HG03095 (cell line): Measurements from ENCODE around the gene IRAG1.

Source experiments
- ATAC-seq: cut with Tn5 transposase; IDR thresholded peaks from one replicate; pipeline ENCODE4 v1.9.1; 2021; ENCODE audit warnings: moderate library complexity; ENCODE audit not compliant: unreplicated experiment

Gene IRAG1

DNA sequence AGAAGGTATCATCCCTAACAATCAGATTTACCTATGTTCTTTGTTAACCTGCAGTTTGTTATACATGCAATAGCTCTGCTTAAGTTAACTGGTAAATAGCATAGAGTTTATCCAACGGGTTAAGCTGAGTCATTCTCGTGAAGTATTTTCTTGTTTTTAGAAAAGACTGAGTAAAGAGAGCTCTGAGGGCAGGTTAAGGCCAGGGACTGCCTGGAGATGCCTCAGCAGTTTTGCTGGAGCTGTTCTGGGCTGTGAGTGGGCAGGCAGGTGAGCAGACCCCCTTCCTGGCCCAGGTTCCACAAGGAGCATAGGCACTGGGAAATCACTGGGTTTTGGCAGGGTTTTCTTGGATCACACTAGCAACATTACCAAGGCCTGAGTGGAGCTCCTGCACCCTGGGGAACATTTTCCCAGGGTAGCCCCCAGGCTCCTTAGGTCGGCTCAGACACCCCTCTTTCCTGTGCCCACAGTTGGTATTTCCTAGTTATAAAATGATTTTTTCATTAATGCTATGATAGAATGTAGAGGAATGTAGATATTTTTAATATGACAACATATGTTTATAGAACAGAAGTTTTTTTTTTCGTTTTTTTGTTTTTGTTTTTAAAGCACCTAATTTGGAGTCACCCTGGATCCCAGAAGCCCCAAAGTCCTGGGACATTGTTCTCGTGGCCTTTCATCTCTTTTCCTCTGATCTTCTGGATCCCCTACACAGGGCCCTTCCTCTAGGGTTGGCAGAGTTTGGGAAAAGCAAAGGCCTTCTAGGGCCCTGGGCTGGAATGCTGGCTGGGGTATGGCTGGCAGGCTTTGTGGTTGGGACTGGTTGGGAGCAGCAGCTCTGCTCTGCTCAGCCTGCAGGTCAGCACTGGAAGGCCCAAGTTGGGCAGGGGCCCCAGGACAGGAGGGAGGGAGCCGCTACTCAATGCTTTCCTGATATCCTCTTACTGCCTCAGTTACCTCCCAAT, 26.7 kb downstream of the IRAG1 start:
- no peak for ATAC-seq

DNA sequence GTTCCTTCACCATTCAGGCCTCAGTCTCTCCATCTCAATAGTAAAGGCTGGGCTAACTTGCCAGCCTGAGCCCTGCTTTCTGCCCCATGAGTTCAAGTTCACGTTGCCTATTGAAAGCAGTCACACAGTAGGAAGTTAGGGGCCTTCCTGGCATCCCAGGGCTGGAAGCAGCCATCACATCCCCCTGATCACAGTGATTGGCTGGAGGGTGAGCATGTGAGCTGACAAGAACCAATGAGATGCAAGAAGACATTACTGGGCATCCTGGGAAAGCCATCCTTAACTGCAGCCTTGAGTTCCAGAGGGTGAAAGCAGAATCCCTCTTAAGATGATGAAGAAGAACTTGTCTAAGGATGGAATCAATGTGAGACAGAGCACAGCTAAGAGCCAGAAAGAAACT, 29.1 kb downstream of the IRAG1 start:
- no peak for ATAC-seq

DNA sequence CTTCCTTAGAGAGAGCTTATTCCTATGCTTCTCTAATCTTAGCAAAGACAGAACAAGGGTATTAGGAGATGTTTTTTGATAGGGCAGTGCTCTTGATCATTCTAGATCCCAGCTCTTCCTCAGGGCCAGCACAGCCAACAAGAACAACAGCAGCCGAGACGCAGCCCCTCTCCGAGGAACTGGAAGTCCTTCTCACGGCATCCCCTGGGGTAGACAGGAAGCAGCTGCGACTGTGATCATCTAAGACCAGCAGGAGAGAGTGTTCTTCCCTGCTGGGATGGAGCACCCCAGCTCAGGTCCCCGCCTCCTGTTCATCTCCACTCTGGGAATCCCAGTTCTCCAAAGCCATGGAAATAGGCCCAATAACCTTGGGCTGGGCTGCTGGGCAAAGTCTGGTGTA, 29.6 kb downstream of the IRAG1 start:
- ATAC-seq = no peak

DNA sequence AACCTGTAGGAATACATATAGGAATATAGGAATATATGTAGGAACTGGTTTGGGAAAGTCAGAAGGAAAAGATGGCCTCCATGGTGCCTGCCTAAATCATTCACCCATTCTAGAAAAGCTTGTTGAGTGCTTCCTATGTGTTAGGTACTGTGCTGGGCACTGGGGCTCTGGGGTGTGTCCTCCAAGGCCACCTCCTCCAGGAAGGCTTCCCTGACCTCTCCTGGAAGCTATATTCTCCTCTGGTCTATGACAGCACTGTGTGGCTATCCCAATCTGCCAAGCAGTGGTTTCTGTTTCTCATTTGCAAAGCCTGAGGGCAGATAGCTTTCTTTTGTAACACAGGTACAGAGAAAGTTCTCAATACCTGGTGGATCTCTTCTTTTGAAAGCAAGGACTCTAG, 30.2 kb downstream of the IRAG1 start:
- ATAC-seq = no peak

DNA sequence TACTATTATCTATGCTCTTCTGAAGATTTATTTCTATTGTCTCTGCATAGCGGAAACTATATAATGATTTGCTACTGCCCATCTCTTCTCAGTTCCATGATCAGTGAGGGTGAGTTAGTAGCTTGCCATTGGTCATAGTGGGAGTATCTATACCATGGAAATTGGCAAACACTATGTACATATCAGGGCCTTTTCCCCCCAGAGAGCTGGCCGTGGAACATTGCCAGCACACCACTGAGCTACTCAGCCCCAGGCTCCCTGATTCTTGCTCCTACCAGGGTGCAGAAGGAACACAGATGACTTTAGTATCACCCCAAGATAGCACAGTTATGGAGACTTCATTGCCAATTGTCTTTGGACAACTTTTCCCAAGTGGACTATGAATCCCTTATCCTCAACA, 33.2 kb downstream of the IRAG1 start:
- no peak for ATAC-seq

DNA sequence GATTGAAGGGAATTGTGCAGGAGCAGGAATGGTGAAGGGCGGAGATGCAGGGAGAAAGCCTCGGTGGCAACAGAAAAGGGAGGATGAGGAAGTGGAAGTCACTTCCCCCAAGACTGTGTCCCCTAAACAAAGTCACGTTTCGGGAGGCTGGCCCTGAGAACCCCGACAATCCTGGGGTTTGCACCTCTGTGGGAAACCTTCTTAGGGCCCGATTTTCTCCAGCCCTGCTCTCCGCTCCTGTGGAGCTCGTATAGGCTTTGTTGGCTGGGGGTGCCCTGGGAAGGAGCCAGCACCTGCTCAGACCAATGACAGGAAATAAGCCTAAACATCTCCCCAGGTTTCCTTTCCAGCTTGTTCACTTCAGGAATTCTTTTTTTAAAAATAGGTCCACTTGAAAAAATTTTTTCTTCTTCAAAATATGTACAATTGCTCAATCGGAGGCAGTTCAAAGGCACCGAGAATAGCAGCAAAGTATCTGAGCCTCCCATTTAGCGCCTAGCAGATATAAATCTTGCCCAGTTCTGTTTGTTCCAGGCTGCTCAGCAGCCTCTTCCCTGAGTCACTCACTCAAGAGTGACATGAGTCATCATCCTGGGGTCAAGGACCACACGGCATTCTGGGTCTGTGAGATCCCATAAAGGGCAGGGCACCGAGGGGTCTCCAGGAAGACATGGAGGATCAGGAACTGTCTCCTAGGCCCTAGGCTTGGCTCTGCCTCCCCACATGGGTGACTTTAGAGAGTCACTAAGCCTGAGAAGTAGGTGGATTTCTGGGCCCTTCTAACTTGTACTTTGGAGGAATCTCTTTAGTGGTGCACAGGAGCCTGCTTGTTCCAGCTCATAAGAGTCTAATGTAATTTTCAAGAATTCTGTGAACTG, 34.0 kb downstream of the IRAG1 start:
- no peak for ATAC-seq

DNA sequence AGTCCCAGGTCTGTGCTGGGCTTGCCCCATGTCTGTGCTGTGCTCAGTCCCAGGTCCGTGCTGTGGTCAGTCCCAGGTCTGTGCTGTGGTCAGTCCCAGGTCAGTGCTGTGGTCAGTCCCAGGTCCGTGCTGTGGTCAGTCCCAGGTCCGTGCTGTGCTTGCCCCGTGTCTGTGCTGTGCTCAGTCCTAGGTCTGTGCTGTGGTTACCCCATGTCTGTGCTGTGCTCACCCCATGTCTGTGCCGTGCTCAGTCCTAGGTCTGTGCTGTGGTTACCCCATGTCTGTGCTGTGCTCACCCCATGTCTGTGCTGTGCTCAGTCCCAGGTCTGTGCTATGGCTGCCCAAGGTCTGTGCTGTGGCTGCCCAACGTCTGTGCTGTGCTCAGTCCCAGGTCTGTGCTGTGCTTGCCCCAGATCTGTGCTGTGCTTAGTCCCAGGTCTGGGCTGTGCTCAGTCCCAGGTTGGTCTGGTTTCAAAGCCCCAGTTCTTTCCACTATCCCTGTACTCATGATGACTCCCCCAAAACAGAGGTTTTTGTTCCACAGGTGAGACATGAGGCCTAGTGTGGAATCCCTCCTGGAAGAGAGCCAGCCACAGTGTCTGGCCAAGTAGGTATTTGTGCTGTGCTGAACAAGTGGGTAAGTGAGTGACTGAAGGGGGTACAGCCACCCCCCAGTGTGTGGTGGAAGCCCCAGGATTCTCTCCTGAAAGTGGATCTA, 34.8 kb downstream of the IRAG1 start:
- no peak for ATAC-seq

DNA sequence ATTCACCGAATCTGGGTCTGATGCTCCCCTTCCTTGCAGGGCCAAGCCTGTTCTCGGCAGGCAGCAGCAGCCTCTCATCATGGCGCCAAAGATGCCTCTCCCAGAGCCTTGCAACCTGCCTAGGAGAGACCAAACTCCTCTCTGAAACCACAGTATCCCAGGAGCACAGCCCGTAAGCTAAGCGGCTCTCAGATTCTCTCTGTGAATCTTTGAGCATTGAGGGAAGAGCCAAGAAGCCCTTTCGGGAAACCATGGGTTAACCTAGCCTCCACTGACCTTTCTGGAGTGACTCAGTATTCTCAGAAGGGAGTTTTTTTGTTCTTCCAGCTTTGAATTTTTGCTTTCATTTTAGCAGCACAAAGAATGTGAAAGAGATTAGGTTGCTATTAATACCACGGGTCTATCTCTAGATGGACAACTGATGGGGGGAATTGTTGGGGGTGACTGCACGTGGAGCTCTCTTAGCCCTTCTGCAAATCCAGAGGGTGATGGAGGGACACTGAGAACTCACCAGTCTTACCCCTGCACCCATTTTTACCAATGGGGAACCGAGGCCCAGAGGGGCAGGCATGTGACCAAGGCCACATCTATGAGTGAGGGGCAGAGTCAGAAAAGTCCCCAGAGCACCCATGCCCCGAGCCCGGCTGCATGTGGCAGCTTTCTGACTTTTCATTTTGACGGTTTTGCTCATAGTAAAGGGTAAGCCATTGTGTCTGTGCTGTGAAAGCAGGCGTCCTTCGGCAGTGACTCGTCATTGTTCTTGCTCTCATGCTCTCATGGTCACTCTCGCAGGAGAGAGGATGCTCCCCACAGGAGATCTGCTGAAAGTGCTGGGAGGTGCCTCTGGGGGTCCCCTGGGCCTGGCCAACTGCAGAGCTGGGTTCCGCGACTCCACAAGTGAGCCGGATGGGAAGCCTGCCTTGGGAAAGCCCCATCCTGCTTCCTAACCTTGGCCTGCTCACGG, 36.0 kb downstream of the IRAG1 start:
- ATAC-seq = peak; percentile 52

DNA sequence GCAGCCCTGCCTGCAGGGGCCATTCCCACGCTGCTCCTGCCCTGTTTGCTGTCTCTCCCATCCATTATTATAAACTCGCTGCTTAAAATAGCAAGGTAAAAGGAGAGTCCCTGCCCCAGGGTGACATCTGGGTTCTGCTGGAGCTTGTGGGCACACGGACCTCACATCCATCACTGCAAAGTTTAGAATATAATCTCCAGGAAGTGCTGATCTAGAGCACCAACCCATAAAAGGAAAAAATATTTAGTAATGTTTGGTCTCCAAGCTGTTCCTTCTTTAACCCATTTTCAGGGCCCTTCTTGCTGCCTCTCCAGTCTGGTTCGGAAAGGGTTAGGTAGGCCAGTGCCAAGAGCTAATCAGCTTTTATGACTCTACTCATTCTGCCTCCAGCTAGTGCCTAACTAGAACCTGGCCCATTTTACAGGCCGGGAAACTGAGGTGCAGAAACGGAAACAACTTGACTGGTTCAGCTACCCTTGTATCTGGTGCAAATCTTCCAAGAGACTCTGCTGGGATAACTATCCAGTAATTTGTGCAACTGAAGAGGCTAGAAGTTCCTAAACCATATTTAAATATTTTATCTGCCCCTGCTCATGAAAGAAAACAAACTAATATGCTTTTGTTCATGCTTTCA, 37.5 kb downstream of the IRAG1 start:
- no peak for ATAC-seq

DNA sequence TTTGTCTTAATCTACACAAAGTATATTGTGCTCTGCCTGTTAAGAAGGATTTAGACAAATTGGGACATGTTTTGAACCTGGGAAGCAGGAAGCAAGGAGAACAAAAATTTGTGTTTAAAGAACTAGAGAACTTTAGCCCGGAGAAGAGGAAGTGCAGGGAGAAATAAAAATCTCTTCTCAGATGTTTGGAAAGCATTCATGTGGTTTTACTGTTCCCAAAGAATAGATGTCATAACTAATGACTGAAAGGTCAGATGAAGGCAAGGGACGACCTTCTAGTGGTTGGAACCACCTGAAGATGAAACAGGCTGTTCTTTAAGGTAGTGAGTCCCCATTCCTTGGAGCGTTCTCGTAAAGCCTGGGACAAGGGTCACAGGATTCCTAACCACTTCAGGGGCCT, 38.3 kb downstream of the IRAG1 start:
- ATAC-seq = no peak

DNA sequence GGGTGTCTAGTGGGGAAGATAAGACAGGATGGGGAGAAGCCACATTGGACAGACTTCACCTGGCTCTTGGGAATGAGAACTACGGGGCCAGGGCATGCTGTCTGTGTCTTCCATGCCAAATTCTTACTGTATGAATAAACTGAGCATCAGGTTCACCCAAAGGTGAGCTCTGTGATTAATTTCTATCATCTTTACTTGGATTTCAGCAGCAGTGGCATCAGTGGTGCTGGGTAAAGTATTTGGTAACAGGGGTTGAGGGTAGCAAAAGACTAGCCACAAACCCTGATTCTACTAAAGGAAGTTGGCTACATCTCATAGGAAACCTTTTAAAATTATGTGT, 38.8 kb downstream of the IRAG1 start:
- no peak for ATAC-seq

DNA sequence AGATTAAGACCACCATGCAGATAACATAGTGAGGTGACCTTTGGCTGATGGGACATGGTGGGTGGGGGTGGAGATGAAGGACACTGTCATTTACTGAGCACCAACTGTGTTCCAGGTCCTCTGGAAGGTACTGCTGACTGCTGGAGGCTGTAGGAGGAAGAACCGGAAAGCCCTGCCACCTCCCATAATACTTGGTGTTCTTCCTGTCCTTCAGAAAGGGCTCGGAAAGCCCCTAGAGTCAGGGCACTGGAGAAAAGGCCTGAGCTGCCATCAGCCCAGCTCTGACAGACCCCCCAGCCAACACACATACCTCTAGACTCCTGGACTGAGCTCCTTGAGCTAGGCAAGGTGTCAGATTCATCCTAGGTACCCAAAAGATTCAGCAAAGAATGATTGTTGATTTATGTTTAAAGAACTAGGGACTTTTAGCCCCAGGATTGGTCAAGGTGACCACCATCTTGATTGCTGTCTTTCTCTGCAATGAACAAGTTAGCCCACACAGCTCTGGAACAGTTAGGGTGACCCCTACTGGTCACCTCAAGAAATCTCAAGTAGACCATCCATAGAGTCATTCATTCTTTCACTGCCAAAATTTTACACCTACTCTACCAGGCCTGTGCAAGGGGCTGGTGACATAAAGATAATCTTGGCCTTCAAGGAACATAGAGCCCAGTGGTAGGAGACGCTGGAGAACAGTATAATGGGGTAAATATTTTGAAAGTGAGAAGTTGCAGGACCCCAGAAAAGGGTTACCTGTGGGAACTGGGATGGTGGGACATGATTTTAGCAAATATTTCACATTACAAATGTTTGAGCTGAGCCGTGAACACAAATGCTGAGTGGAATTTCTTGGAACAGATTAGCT, 39.4 kb downstream of the IRAG1 start:
- ATAC-seq = no peak

DNA sequence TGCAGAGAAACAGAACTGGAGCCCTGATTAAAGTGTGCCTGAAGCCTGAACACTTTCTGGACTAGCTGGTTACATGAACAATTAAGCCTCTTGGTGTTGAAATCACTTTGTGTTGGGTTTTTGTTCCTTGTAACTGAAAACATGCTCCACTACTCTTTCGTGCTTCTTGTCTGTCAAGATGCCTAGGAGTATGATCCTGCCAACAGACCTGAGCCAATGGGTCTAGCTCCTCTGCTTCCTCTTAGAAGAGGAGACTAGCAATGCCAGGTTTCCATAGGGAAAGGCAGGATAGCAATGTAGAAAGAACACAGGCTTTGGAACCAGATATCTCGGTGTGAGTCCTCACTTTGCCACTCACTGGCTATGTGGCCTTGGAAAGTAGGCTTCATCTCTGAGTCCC, 40.3 kb downstream of the IRAG1 start:
- no peak for ATAC-seq

DNA sequence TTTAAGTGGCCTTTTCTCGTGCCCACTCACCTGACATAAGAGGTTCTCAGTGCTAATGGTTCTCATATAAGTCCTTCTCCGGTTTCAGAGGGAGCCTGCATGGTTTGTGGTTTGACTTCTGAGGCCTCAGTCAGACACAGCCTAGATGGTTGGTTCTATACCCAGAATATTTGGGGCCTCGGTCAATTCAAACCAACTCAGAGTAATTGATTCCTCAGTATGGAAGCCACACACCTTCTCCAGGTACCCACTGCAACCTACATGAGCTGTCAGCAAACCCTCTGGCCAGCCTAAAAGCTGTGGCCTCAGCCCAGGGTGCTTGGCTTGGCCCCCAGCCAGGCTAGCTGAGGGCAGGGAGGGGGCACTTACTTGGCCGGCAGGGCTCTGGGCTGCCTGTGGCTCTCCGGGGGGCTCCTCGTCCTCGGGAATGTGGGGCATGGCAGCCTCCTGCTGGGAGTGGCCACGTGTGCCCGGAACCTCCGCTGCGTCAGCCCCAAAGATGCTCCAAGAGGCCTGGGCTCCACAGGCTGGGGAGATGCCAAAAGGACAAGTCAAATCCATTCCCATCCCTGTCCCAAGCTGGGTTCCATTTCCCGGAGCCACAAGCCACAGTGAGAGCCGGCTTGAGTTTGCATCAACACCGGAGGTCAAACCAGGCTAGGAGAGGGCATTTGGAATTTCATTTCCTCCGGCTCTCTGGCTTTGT, 41.7 kb downstream of the IRAG1 start:
- no peak for ATAC-seq

DNA sequence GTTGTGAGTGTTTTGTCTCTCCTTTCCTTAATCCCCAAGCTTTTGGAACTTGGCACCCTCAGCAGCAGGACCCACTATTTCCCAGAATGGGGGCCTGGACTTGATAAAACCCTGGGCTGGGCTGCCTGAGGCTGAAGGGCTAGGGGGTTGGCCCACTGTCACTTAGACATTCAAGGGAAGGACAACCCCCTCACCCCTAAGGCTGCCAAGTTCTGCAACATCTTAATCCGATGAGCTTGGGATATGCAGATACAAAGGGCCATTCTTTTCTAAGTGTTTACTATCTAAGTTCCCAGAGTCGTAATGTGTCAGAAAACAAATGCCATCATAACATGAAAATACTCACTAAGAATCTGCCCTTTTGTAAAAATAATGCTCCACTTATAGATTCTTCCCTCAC, 42.9 kb downstream of the IRAG1 start:
- ATAC-seq = no peak

DNA sequence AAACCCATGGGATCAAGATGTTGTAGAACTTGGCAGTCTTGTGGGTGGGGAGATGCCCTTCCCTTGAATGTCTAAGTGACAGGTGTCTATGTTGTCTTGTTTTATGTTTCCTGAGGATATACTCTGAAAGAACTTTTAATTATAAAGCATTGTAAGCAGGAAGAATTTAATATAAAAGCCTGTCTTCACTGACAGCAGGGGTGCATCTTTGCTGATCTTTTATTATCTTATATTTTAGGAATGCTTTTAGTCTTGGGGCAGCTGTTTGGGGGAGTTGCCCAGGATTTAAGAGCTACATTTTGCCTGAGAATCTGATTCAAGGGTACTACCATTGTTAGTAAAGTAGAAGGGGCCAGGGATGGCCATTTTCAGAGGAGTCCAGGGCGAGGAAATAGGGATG, 43.4 kb downstream of the IRAG1 start:
- ATAC-seq = no peak

DNA sequence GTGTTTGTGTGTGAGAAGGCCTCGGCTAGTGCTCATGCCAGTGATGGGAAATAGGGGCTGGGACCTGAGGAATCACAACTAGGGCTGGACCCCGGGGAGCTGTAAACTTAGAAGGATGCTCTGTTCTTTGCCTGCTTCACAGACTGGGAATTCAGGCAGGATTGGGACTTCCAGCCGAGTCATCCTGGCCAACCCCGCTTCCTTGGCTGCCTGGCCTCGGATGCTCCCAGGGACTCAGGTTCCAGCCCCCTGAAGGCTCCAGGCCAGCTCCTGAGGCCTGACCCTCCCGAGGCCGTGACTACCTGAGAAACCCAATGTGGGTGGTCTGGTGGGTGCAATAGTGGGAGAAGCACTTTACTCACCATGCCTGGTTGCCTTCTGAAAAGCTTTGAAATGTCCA, 44.7 kb downstream of the IRAG1 start:
- no peak for ATAC-seq

DNA sequence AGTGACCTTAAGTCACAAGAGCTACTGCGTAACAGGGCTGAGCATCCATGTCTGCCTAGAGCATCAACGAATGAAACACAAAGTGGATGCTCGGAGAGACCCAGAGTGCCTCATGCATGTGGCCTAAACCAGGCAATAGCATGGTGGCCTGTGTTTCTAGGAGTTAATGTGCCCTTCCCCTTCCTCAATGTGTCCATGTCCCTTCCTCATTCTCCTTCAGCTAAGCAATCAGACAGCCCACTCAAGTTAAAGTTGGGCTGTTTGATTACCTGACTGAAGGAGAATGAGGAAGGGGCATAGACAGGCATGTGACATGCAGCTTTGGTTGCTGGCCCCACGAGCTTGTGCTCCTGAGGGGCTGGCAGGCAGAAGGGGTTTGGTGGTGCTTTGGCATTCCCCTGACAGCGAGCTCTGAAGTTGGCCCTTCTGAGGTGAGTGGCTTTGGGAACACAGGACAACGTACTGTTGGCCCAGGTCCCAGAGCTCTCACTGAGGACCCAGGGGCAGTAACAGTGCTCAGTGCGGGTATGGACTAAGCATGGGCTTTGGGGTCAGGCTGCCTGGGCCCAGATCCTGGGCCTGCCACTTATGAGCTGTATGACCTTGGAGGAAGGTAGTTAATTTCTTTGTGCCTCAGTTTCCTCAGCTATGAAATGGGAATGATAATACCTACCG, 46.7 kb downstream of the IRAG1 start:
- ATAC-seq = no peak
